Thyroid gland (tissue), 4 donors: ENCODE data around the gene EPB41L1. TPM values are rescaled to one million over a fixed set of nuclear protein-coding genes. Genes with fewer than 3 reads are reported as not detected.

Experiments
- DNase-seq, 2 donors: peaks; one replicate each; pipeline ENCODE4 v3.0.0-alpha.2; 2019
- H3K27ac ChIP-seq, 3 donors: fragments of 200-600 bp; sonication (generic); 1 replicate in 2 of 3; 2 replicates in 1 of 3; pipeline ENCODE4 v1.5.1; 2016 to 2019; ENCODE audit warnings: mild to moderate bottlenecking in 1 of 3, moderate library complexity in 1 of 3
- H3K27me3 ChIP-seq: fragments of 200-600 bp; sonication (generic); one replicate; pipeline ENCODE4 v1.5.1; 2019
- H3K36me3 ChIP-seq, 2 donors: fragments of 200-600 bp; sonication (generic); one replicate each; pipeline ENCODE4 v1.5.1; 2016 to 2019
- H3K4me1 ChIP-seq, 2 donors: fragments of 200-600 bp; sonication (generic); one replicate each; pipeline ENCODE4 v1.5.1; 2017 to 2019
- H3K4me3 ChIP-seq, 3 donors: fragments of 200-600 bp; sonication (generic); replicated peaks in 1 of 3; 1 replicate in 2 of 3; 2 replicates in 1 of 3; pipeline ENCODE4 v1.5.1; 2016; ENCODE audit warnings: mild to moderate bottlenecking in 1 of 3
- H3K9me3 ChIP-seq: fragments of 200-600 bp; sonication (generic); one replicate; pipeline ENCODE4 v1.5.1; 2017
- CTCF ChIP-seq, 6 experiments: fragments of 200-600 bp in 3 of 6; fragments of 450-650 bp in 3 of 6; sonication (generic) in 3 of 6; IDR thresholded peaks; one replicate each; pipeline ENCODE4 v1.5.1; 2016 to 2019; ENCODE audit warnings: antibody characterized with exemption in 6 of 6, mild to moderate bottlenecking in 2 of 6, inconsistent platforms in 1 of 6, moderate library complexity in 1 of 6
- POLR2A ChIP-seq, 2 donors: fragments of 450-650 bp; IDR thresholded peaks; one replicate each; pipeline ENCODE4 v1.6.1; 2017; ENCODE audit warnings: antibody characterized with exemption in 2 of 2, mild to moderate bottlenecking in 2 of 2, moderate library complexity in 1 of 2
- WGBS, 2 donors: methylation state at CpG; one replicate each; pipeline ENCODE4 v1.1.5; 2017; 5-methylcytosine and 5-hydroxymethylcytosine counted together
- intact Hi-C: fragments of 100-400 bp; cut with DNase I; formaldehyde crosslinking; loops from one replicate; pipeline ENCODE4 v1.15.1; 2023
- total RNA-seq, 4 donors: library from RNA; depleted of rRNA; stranded (reverse); fragments of >200 nt; gene quantifications; one replicate each; pipeline ENCODE4 v1.2.3, GENCODE V29; 2016

The EPB41L1 gene
- total RNA-seq, 4 donors from 2014 or later: 15.4 to 75.2 (median 42.3) TPM

GRCh38 chr20:36183155-36183944 is 28.8 kb downstream of the EPB41L1 start:
- Histone ChIP-seq H3K27ac (no peak overlapping the region), H3K4me1 (no peaks in the 10 kb centered on the region), H3K27me3 (no peaks in the 10 kb centered on the region), H3K9me3 (no peaks in the 10 kb centered on the region), H3K36me3 (peaks cover 6% of the 10 kb centered on the region in 2 donors), H3K4me3 (no peak overlapping the region)
- TF ChIP-seq POLR2A (IDR thresholded peaks at IDR 0.05): no peak
- TF ChIP-seq CTCF (IDR thresholded peaks at IDR 0.05): no peak
- intact Hi-C loops: no loop called here
- 85 to 91% methylated on average over 8 of the region's 8 CpGs for WGBS, 2 donors
- no peak for DNase-seq

GRCh38 chr20:36184816-36185776 is 30.6 kb downstream of the EPB41L1 start:
- intact Hi-C loops: no loop called here
- Histone ChIP-seq H3K27me3 (no peaks in the 10 kb centered on the region), H3K9me3 (no peaks in the 10 kb centered on the region), H3K36me3 (peaks cover 11 to 19% of the 10 kb centered on the region in 2 donors), H3K27ac (no peak overlapping the region), H3K4me3 (no peak overlapping the region), H3K4me1 (no peaks in the 10 kb centered on the region)
- no peak for DNase-seq
- no peak for TF ChIP-seq POLR2A (IDR thresholded peaks at IDR 0.05)
- TF ChIP-seq CTCF (IDR thresholded peaks at IDR 0.05): no peak
- WGBS, 2 donors: 90 to 97% methylated on average over 7 to 15 of the region's 15 CpGs

- TF ChIP-seq POLR2A (IDR thresholded peaks at IDR 0.05): no peak
- TF ChIP-seq CTCF (IDR thresholded peaks at IDR 0.05): no peak
- intact Hi-C loops: no loop called here
- 90 to 96% methylated on average over 9 of the region's 10 CpGs for WGBS, 2 donors
- no peaks in the 10 kb centered on the region for H3K4me1 ChIP-seq
- H3K27ac ChIP-seq: no peak overlapping the region
- H3K9me3 ChIP-seq: no peaks in the 10 kb centered on the region
- H3K27me3 ChIP-seq: no peaks in the 10 kb centered on the region
- no peak for DNase-seq
- no peak overlapping the region for H3K4me3 ChIP-seq
- H3K36me3 ChIP-seq: peaks cover 23 to 30% of the 10 kb centered on the region in 2 donors
These were observed 39.6 kb downstream of the EPB41L1 start for GRCh38 chr20:36193977-36194712.

GRCh38 chr20:36196676-36197075 is 42.1 kb downstream of the EPB41L1 start:
- H3K27ac ChIP-seq: no peak overlapping the region
- DNase-seq: no peak
- TF ChIP-seq CTCF (IDR thresholded peaks at IDR 0.05): no peak
- TF ChIP-seq POLR2A (IDR thresholded peaks at IDR 0.05): no peak
- H3K4me3 ChIP-seq: no peak overlapping the region
- H3K9me3 ChIP-seq: no peaks in the 10 kb centered on the region
- intact Hi-C loops: loop anchor here (5.0 kb wide), 2 partner anchors 39 to 199 kb away; no protein-coding TSS in a partner anchor
- 80 to 81% methylated on average over 2 of the region's 2 CpGs for WGBS, 2 donors
- H3K4me1 ChIP-seq: no peaks in the 10 kb centered on the region
- peaks cover 5 to 16% of the 10 kb centered on the region in 2 donors for H3K36me3 ChIP-seq
- no peaks in the 10 kb centered on the region for H3K27me3 ChIP-seq
